Endothelial cell of umbilical vein (primary cell): ENCODE data around the gene SPDYE1. TPM values are rescaled to one million over a fixed set of nuclear protein-coding genes. Genes with fewer than 3 reads are reported as not detected.

Experiments used
- BruUV-seq: library from RNA; stranded (reverse); fragments of 400-500 nt; replicated peaks from 2 replicates; lab custom pipeline; 2021; lab: Mats Ljungman, UMichigan
- CTCF ChIA-PET: fragments of 300-600, 350-600 bp; sonication (Branson Sonifier 250); formaldehyde crosslinking; loops from one replicate; lab custom pipeline; 2021; ENCODE audit warnings: antibody characterized with exemption, inconsistent platforms; lab: Charles Lee
- POLR2A ChIA-PET: fragments of 300-600, 350-600 bp; sonication (Branson Sonifier 250); formaldehyde crosslinking; loops from one replicate; lab custom pipeline; 2021; ENCODE audit warnings: antibody characterized with exemption, inconsistent platforms; lab: Charles Lee
- DNase-seq: peaks from one replicate; pipeline ENCODE4 v3.0.0-alpha.2; 2011; ENCODE audit warnings: low read depth, low spot score
- FAIRE-seq: peaks from 2 replicates; lab custom pipeline; 2011; peaks lifted over from hg19 to GRCh38; lab: Jason Lieb, UNC
- H2AFZ ChIP-seq: 2 replicates; pipeline ENCODE4 v1.6.0; 2012; ENCODE audit warnings: low read depth, low read length, control low read depth, inconsistent platforms
- H3K27ac ChIP-seq: 2 replicates; pipeline ENCODE4 v1.5.1; 2011; ENCODE audit warnings: low read depth, mild to moderate bottlenecking, control low read depth, low read length, moderate library complexity; ENCODE audit not compliant: insufficient read depth
- H3K27me3 ChIP-seq, 2 experiments: 2 replicates each; pipeline versions ENCODE4 v1.6.0 to v1.6.1; 2011; ENCODE audit warnings: low read length in 2 of 2, mixed read lengths in 1 of 2; ENCODE audit not compliant: control insufficient read depth in 2 of 2, insufficient read depth in 2 of 2
- H3K36me3 ChIP-seq, 2 experiments: 2 replicates in 1 of 2; 3 replicates in 1 of 2; pipeline ENCODE4 v1.5.1; 2011; ENCODE audit warnings: low read length in 2 of 2, mild to moderate bottlenecking in 1 of 2, moderate library complexity in 1 of 2; ENCODE audit not compliant: control insufficient read depth in 2 of 2, insufficient read depth in 2 of 2; ENCODE audit errors: extremely low read depth in 1 of 2
- H3K4me1 ChIP-seq: 3 replicates; pipeline ENCODE4 v1.5.1; 2011; ENCODE audit warnings: mild to moderate bottlenecking, low read length; ENCODE audit not compliant: control insufficient read depth, insufficient read depth; ENCODE audit errors: extremely low read depth
- H3K4me2 ChIP-seq: 2 replicates; pipeline ENCODE4 v1.6.1; 2011; ENCODE audit warnings: low read length, control low read depth, mixed read lengths; ENCODE audit not compliant: insufficient read depth
- H3K4me3 ChIP-seq, 3 experiments: fragments of 200-600 bp in 1 of 3; sonication (generic), shearing (Covaris generic) in 1 of 3; replicated peaks in 1 of 3; 2 replicates each; pipeline ENCODE4 v1.5.1; 2011 to 2016; ENCODE audit warnings: control low read depth in 3 of 3, low read length in 3 of 3, mild to moderate bottlenecking in 2 of 3, inconsistent platforms in 1 of 3, low read depth in 1 of 3, moderate library complexity in 1 of 3; ENCODE audit not compliant: insufficient read depth in 1 of 3
- H3K79me2 ChIP-seq: 2 replicates; pipeline ENCODE4 v1.6.0; 2012; ENCODE audit warnings: low read length, inconsistent platforms; ENCODE audit not compliant: control insufficient read depth, insufficient read depth
- H3K9ac ChIP-seq: replicated peaks from 2 replicates; pipeline ENCODE3; 2011; ENCODE audit warnings: low read length, control low read depth; ENCODE audit not compliant: insufficient read depth; ENCODE audit errors: extremely low read depth
- H3K9me1 ChIP-seq: replicated peaks from 3 replicates; pipeline ENCODE4 v1.6.0; 2011; ENCODE audit warnings: mild to moderate bottlenecking, low read length; ENCODE audit not compliant: control insufficient read depth, insufficient read depth; ENCODE audit errors: extremely low read depth
- H3K9me3 ChIP-seq: replicated peaks from 2 replicates; pipeline ENCODE4 v1.5.1; 2012; ENCODE audit warnings: low read length, inconsistent platforms; ENCODE audit not compliant: control insufficient read depth, insufficient read depth
- H4K20me1 ChIP-seq: replicated peaks from 2 replicates; pipeline ENCODE3; 2011; ENCODE audit warnings: mild to moderate bottlenecking, low read length; ENCODE audit not compliant: control insufficient read depth, insufficient read depth; ENCODE audit errors: extremely low read depth
- EZH2 ChIP-seq: IDR thresholded peaks from 2 replicates; pipeline ENCODE4 v1.6.1; 2012; ENCODE audit warnings: borderline replicate concordance, low read depth, mild to moderate bottlenecking, moderate library complexity, low read length, inconsistent platforms; ENCODE audit not compliant: severe bottlenecking
- FOS ChIP-seq: IDR thresholded peaks from 2 replicates; pipeline ENCODE4 v1.6.1; 2011; ENCODE audit warnings: mild to moderate bottlenecking, low read length, moderate library complexity, borderline replicate concordance; ENCODE audit not compliant: insufficient read depth
- GATA2 ChIP-seq: IDR thresholded peaks from 2 replicates; pipeline ENCODE4 v1.7.0; 2011; ENCODE audit warnings: low read depth, mild to moderate bottlenecking, moderate library complexity, mixed read lengths, low read length; ENCODE audit not compliant: insufficient read length, insufficient read depth
- JUN ChIP-seq: IDR thresholded peaks from 2 replicates; pipeline ENCODE4 v1.6.1; 2011; ENCODE audit warnings: borderline replicate concordance, low read depth; ENCODE audit not compliant: insufficient read length, insufficient read depth
- MAX ChIP-seq: IDR thresholded peaks from 2 replicates; pipeline ENCODE4 v1.6.1; 2011; ENCODE audit not compliant: insufficient read depth, insufficient read length
- MYC ChIP-seq: IDR thresholded peaks from one replicate; pipeline ENCODE4 v1.6.1; 2011; ENCODE audit warnings: mild to moderate bottlenecking, low read depth, low read length
- POLR2A ChIP-seq: IDR thresholded peaks from 2 replicates; pipeline ENCODE4 v1.6.1; 2012; ENCODE audit warnings: low read depth, mild to moderate bottlenecking, control low read depth, low read length
- POLR2AphosphoS5 ChIP-seq: IDR thresholded peaks from 2 replicates; pipeline ENCODE4 v1.6.1; 2012; ENCODE audit warnings: low read depth, mild to moderate bottlenecking, control low read depth, low read length, moderate library complexity; ENCODE audit not compliant: insufficient read depth
- dilution Hi-C: fragments of 300-500 bp; cut with MboI; formaldehyde crosslinking; loops from one replicate; pipeline ENCODE4 v1.15.0; 2019; ENCODE audit warnings: low sequenced_read_pairs; ENCODE audit not compliant: extremely low pct_ligation_motif_present
- intact Hi-C: fragments of 100-400 bp; cut with micrococcal nuclease; formaldehyde crosslinking; loops from one replicate; pipeline ENCODE4 v1.10.0; 2022
- polyA plus RNA-seq, 4 experiments: library from polyadenylated mRNA; depleted of rRNA in 3 of 4; stranded (reverse) in 3 of 4; unstranded in 1 of 4; fragments of >200 nt; gene quantifications; 2 replicates each; pipeline versions ENCODE4 v1.2.1 to v1.2.3, GENCODE V29; 2011 to 2012; ENCODE audit warnings: missing spikeins in 1 of 4
- total RNA-seq: library from RNA; stranded (reverse); gene quantifications from 2 replicates; pipeline ENCODE4 v1.2.3, GENCODE V29; 2021
- TF ChIP-seq, protein P1 (sequence below), 2 donors: IDR thresholded peaks; 1 replicate in 1 of 2; 2 replicates in 1 of 2; pipeline ENCODE4 v1.5.1; 2011; ENCODE audit warnings: low read length in 2 of 2, mild to moderate bottlenecking in 2 of 2, moderate library complexity in 2 of 2, control low read depth in 1 of 2, inconsistent platforms in 1 of 2, low read depth in 1 of 2; ENCODE audit not compliant: insufficient read depth in 1 of 2; ENCODE audit errors: extremely low read depth in 1 of 2

SPDYE1 gene
- total and polyA plus RNA-seq, 2 donors (not counting 3 experiments of a cell fraction or from before 2014, with no cell fraction given) = not detected

DNA sequence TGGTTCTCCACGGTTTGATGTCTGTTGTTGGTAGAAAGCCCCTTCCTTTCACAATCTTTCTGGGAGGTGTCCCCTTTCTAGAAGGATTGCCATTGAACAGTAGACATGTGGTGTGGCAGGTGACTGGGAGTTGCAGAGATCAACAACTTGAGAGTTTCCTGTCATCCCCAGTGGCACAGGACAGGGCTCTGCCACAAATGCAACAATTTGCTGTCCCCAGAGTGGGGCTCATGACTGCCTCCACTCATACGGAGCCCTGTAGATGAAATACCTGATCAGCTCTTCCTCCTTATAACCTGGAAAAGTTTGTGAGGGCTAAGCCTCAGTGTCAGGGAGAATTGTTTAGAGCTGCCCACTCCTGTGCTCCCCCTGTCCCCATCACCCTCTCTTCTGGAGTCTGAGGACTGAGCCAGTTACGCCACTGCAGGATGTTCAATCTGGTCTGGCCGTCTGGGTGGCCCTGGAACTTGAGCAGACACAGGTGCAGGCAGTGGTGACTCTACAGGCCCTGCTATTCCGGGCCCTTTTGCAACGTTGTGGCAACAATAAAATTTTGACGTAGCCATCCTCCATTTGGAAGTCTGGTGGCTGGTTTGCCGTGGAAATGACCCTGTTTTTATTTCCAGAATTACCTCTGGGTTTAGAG, 53.3 kb downstream of the SPDYE1 start:
- CTCF ChIA-PET = interaction anchor here (0.8 kb wide), 1 partner anchor 9 kb away, joined by 3 read pairs; no protein-coding TSS in a partner anchor

GRCh38 chr7:44051611-44052220, 54.0 kb downstream of the SPDYE1 start:
- dilution Hi-C loops = no loop called here
- POLR2A ChIA-PET = no interaction called here

More for the DNA sequence above, 53.3 kb downstream of the SPDYE1 start:
- Histone ChIP-seq H3K79me2 (peaks cover 31% of the 10 kb centered on the region), H3K27ac (no peak overlapping the region), H3K4me1 (peaks cover under 1% of the 10 kb centered on the region), H3K9me3 (no peaks in the 10 kb centered on the region), H3K36me3 (peaks cover 2 to 29% of the 10 kb centered on the region in 2 experiments), H3K4me3 (no peak overlapping the region), H3K27me3 (no peaks in the 10 kb centered on the region), H3K9me1 (no peaks in the 10 kb centered on the region), H3K4me2 (no peak overlapping the region), H2AFZ (no peak overlapping the region), H4K20me1 (no peaks in the 10 kb centered on the region), H3K9ac (no peak overlapping the region)
- DNase-seq (no peak), FAIRE-seq (no peak)
- no TSS peak for BruUV-seq
- dilution Hi-C loops = no loop called here
- POLR2A ChIA-PET = no interaction called here
- intact Hi-C loops = no loop called here
- no peak for TF ChIP-seq POLR2A

More at GRCh38 chr7:44051611-44052220, 54.0 kb downstream of the SPDYE1 start:
- Histone ChIP-seq H3K79me2 (peaks cover 24% of the 10 kb centered on the region), H3K36me3 (peaks cover 4 to 32% of the 10 kb centered on the region in 2 experiments), H3K4me1 (no peaks in the 10 kb centered on the region), H3K9me1 (no peaks in the 10 kb centered on the region), H3K4me2 (no peak overlapping the region), H3K4me3 (no peak overlapping the region), H3K27ac (no peak overlapping the region), H3K27me3 (no peaks in the 10 kb centered on the region), H3K9ac (no peak overlapping the region), H4K20me1 (no peaks in the 10 kb centered on the region), H2AFZ (no peak overlapping the region), H3K9me3 (no peaks in the 10 kb centered on the region)
- no peak for DNase-seq
- BruUV-seq = no TSS peak
- TF ChIP-seq POLR2A (no peak), GATA2 (no peak), FOS (no peak), JUN (no peak), POLR2AphosphoS5 (no peak), EZH2 (no peak), MYC (no peak), MAX (no peak)
- TF ChIP-seq, protein P1, sequence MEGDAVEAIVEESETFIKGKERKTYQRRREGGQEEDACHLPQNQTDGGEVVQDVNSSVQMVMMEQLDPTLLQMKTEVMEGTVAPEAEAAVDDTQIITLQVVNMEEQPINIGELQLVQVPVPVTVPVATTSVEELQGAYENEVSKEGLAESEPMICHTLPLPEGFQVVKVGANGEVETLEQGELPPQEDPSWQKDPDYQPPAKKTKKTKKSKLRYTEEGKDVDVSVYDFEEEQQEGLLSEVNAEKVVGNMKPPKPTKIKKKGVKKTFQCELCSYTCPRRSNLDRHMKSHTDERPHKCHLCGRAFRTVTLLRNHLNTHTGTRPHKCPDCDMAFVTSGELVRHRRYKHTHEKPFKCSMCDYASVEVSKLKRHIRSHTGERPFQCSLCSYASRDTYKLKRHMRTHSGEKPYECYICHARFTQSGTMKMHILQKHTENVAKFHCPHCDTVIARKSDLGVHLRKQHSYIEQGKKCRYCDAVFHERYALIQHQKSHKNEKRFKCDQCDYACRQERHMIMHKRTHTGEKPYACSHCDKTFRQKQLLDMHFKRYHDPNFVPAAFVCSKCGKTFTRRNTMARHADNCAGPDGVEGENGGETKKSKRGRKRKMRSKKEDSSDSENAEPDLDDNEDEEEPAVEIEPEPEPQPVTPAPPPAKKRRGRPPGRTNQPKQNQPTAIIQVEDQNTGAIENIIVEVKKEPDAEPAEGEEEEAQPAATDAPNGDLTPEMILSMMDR (IDR thresholded peaks at IDR 0.05; ENCODE audit: extremely low read depth in 1 of 2, insufficient read depth in 1 of 2, low read depth in 1 of 2, low read length in 2 of 2) = no peak
- FAIRE-seq = no peak
- CTCF ChIA-PET = interaction anchor here (0.8 kb wide), 1 partner anchor 9 kb away, joined by 3 read pairs; no protein-coding TSS in a partner anchor
- intact Hi-C loops = no loop called here
